Naive thymus-derived CD4-positive, alpha-beta T cell (primary cell): ENCODE data around the gene SLC12A8. TPM values are rescaled to one million over a fixed set of nuclear protein-coding genes. Genes with fewer than 3 reads are reported as not detected.

ENCODE experiments used
- ATAC-seq: fragments of 150-1000 bp; cut with Tn5 transposase; 2 replicates; pipeline ENCODE4 v1.10.0; 2021; ENCODE audit warnings: mild to moderate bottlenecking, moderate library complexity
- CTCF ChIA-PET: fragments of 350-600 bp; sonication (Branson Sonifier 250); formaldehyde crosslinking; loops from one replicate; lab custom pipeline; 2021; ENCODE audit warnings: antibody characterized with exemption; lab: Charles Lee
- POLR2A ChIA-PET: fragments of 350-600 bp; sonication (Branson Sonifier 250); formaldehyde crosslinking; loops from one replicate; lab custom pipeline; 2021; ENCODE audit warnings: antibody characterized with exemption, inconsistent platforms; lab: Charles Lee
- DNase-seq, 9 donors: peaks; one replicate each; pipeline versions ENCODE4 v3.0.0 to v3.0.0-alpha.2; 2020 to 2022; ENCODE audit warnings: mixed read lengths in 1 of 9
- H3K27ac ChIP-seq: one replicate; pipeline ENCODE4 v1.7.0; 2013; ENCODE audit warnings: mild to moderate bottlenecking, low read depth, low read length, moderate library complexity
- H3K27me3 ChIP-seq, 2 donors: one replicate each; pipeline ENCODE4 v1.7.0; 2013; ENCODE audit warnings: low read length in 2 of 2, mild to moderate bottlenecking in 2 of 2, moderate library complexity in 2 of 2; ENCODE audit not compliant: control insufficient read depth in 2 of 2, insufficient read depth in 2 of 2
- H3K36me3 ChIP-seq, 3 experiments: 1 replicate in 2 of 3; 2 replicates in 1 of 3; pipeline ENCODE4 v1.7.0; 2013; ENCODE audit warnings: low read length in 3 of 3, mild to moderate bottlenecking in 3 of 3, moderate library complexity in 1 of 3; ENCODE audit not compliant: insufficient read depth in 3 of 3, control insufficient read depth in 2 of 3
- H3K4me1 ChIP-seq, 2 donors: one replicate each; pipeline ENCODE4 v1.7.0; 2013; ENCODE audit warnings: low read length in 2 of 2, mild to moderate bottlenecking in 2 of 2, moderate library complexity in 1 of 2; ENCODE audit not compliant: control insufficient read depth in 2 of 2, insufficient read depth in 2 of 2
- H3K4me3 ChIP-seq: 2 replicates; pipeline ENCODE4 v1.7.0; 2013; ENCODE audit warnings: mild to moderate bottlenecking, low read length
- H3K9me3 ChIP-seq, 3 experiments: 1 replicate in 2 of 3; 2 replicates in 1 of 3; pipeline ENCODE4 v1.7.0; 2013; ENCODE audit warnings: low read length in 3 of 3; ENCODE audit not compliant: control insufficient read depth in 2 of 3
- H3K27ac Mint-ChIP-seq, 9 donors: one replicate each; pipeline ENCODE4 v1.8.0; 2020 to 2022; ENCODE audit warnings: mixed read lengths in 9 of 9, mild to moderate bottlenecking in 8 of 9, moderate library complexity in 5 of 9, inconsistent platforms in 2 of 9
- H3K27me3 Mint-ChIP-seq, 5 donors: one replicate each; pipeline ENCODE4 v1.8.0; 2021 to 2022; ENCODE audit warnings: mixed read lengths in 5 of 5, mild to moderate bottlenecking in 1 of 5
- H3K36me3 Mint-ChIP-seq, 5 donors: one replicate each; pipeline ENCODE4 v1.8.0; 2020 to 2022; ENCODE audit warnings: mixed read lengths in 5 of 5, mild to moderate bottlenecking in 3 of 5, inconsistent platforms in 1 of 5
- H3K4me1 Mint-ChIP-seq, 7 donors: one replicate each; pipeline ENCODE4 v1.8.0; 2020 to 2022; ENCODE audit warnings: mixed read lengths in 7 of 7, mild to moderate bottlenecking in 3 of 7, inconsistent platforms in 1 of 7
- H3K4me3 Mint-ChIP-seq, 10 donors: one replicate each; pipeline ENCODE4 v1.8.0; 2020 to 2022; ENCODE audit warnings: mild to moderate bottlenecking in 10 of 10, mixed read lengths in 10 of 10, moderate library complexity in 6 of 10, inconsistent platforms in 2 of 10
- H3K9me3 Mint-ChIP-seq, 11 donors: one replicate each; pipeline ENCODE4 v1.8.0; 2020 to 2022; ENCODE audit warnings: mixed read lengths in 11 of 11, mild to moderate bottlenecking in 4 of 11, inconsistent platforms in 1 of 11, moderate library complexity in 1 of 11
- intact Hi-C, 2 donors: fragments of 100-400 bp; cut with micrococcal nuclease; formaldehyde crosslinking; loops; one replicate each; pipeline ENCODE4 v1.15.1; 2023
- polyA plus RNA-seq, 2 donors: library from polyadenylated mRNA; unstranded; fragments of 300-500 nt; fragmentation: Illumina TruSeq; gene quantifications; one replicate each; pipeline ENCODE4 v1.2.3, GENCODE V29; 2021
- total RNA-seq, 6 experiments: library from RNA in 5 of 6; stranded (reverse) in 5 of 6; gene quantifications; 1 replicate in 5 of 6; 2 replicates in 1 of 6; pipeline ENCODE4 v1.2.3 and lab custom pipeline; 2021 to 2026

Gene SLC12A8
- total and polyA plus RNA-seq, 7 experiments from 2014 or later, result 0.12 to 1.1 (median 0.66) TPM; not detected in 1

- no peak overlapping the region for H3K27ac Mint-ChIP-seq
- H3K4me1 Mint-ChIP-seq, result peaks cover 0 to 16% (median 2%) of the 10 kb centered on the region in 7 donors
- no peaks in the 10 kb centered on the region for H3K36me3 ChIP-seq
- ChIA-PET POLR2A (no interaction called here), CTCF (no interaction called here)
- H3K36me3 Mint-ChIP-seq, result peaks cover 0 to 4% (median 0%) of the 10 kb centered on the region in 5 donors
- DNase-seq (no peak), ATAC-seq (no peak)
- no peak overlapping the region for H3K4me3 Mint-ChIP-seq
- peaks cover 6 to 71% (median 9%) of the 10 kb centered on the region in 5 donors for H3K27me3 Mint-ChIP-seq
- no peaks in the 10 kb centered on the region for H3K9me3 Mint-ChIP-seq
- H3K4me3 ChIP-seq, result no peak overlapping the region
- no peaks in the 10 kb centered on the region for H3K9me3 ChIP-seq
- intact Hi-C loops, result no loop called here
- H3K27ac ChIP-seq, result no peak overlapping the region
- H3K27me3 ChIP-seq, result no peaks in the 10 kb centered on the region
- H3K4me1 ChIP-seq, result peaks cover 0 to 1% of the 10 kb centered on the region in 2 donors
Measured at GRCh38 chr3:125061646-125062045, 150.9 kb downstream of the SLC12A8 start.

- peaks cover 6 to 74% (median 9%) of the 10 kb centered on the region in 5 donors for H3K27me3 Mint-ChIP-seq
- no peaks in the 10 kb centered on the region for H3K9me3 ChIP-seq
- H3K4me1 Mint-ChIP-seq, result peaks cover under 1 to 16% (median 7%) of the 10 kb centered on the region in 7 donors
- intact Hi-C loops, result no loop called here
- no peaks in the 10 kb centered on the region for H3K27me3 ChIP-seq
- no peak overlapping the region for H3K4me3 Mint-ChIP-seq
- peaks cover 0 to 4% (median 0%) of the 10 kb centered on the region in 5 donors for H3K36me3 Mint-ChIP-seq
- no peak for ATAC-seq
- peak overlapping the region in 1 of 9 donors; percentile 19 for H3K27ac Mint-ChIP-seq
- no peak overlapping the region for H3K4me3 ChIP-seq
- no peaks in the 10 kb centered on the region for H3K9me3 Mint-ChIP-seq
- peaks cover 4 to 5% of the 10 kb centered on the region in 2 donors for H3K4me1 ChIP-seq
- no peak for DNase-seq
- ChIA-PET POLR2A (no interaction called here), CTCF (no interaction called here)
- H3K27ac ChIP-seq, result no peak overlapping the region
- no peaks in the 10 kb centered on the region for H3K36me3 ChIP-seq
Measured at GRCh38 chr3:125061170-125061569, 151.4 kb downstream of the SLC12A8 start.

- Histone ChIP-seq H3K4me1 (peaks cover 4 to 5% of the 10 kb centered on the region in 2 donors), H3K9me3 (no peaks in the 10 kb centered on the region), H3K27me3 (no peaks in the 10 kb centered on the region), H3K36me3 (no peaks in the 10 kb centered on the region), H3K4me3 (no peak overlapping the region), H3K27ac (no peak overlapping the region)
- Mint-ChIP-seq H3K4me3 (no peak overlapping the region), H3K36me3 (peaks cover 0 to 5% (median 0%) of the 10 kb centered on the region in 5 donors), H3K27me3 (peaks cover 6 to 67% (median 9%) of the 10 kb centered on the region in 5 donors), H3K9me3 (no peaks in the 10 kb centered on the region), H3K4me1 (peaks cover 5 to 19% (median 12%) of the 10 kb centered on the region in 7 donors), H3K27ac (peak overlapping the region in 1 of 9 donors; percentile 81)
- ATAC-seq, result no peak
- no peak for DNase-seq
- ChIA-PET POLR2A (interaction anchor here (0.6 kb wide), 1 partner anchor 7 kb away, joined by 3 read pairs; no protein-coding TSS in a partner anchor), CTCF (no interaction called here)
- intact Hi-C loops, result loop anchor here (5.0 to 10.0 kb wide), 6 partner anchors 135 to 1475 kb away; partner anchors contain the start of genes HACD2 (in 1 of the 2), SNX4 (in 1 of the 2) and UMPS (in 1 of the 2)
Measured at GRCh38 chr3:125059488-125060245, 152.9 kb downstream of the SLC12A8 start.

GRCh38 chr3:125058959-125059358 is 153.6 kb downstream of the SLC12A8 start:
- intact Hi-C loops, result loop anchor here (5.0 to 10.0 kb wide), 6 partner anchors 134 to 1474 kb away; partner anchors contain the start of genes HACD2 (in 1 of the 2), SNX4 (in 1 of the 2) and UMPS (in 1 of the 2)
- CTCF ChIA-PET, result interaction anchor here (0.6 kb wide), 1 partner anchor 64 kb away, joined by 3 read pairs; no protein-coding TSS in a partner anchor

GRCh38 chr3:125058529-125058928 is 154.0 kb downstream of the SLC12A8 start:
- H3K27ac ChIP-seq, result no peak overlapping the region
- Mint-ChIP-seq H3K27me3 (peaks cover 2 to 56% (median 9%) of the 10 kb centered on the region in 5 donors), H3K4me3 (no peak overlapping the region), H3K36me3 (peaks cover 0 to 9% (median 0%) of the 10 kb centered on the region in 5 donors), H3K9me3 (no peaks in the 10 kb centered on the region), H3K27ac (peak overlapping the region in 1 of 9 donors; percentile 23), H3K4me1 (peaks cover 16 to 30% (median 23%) of the 10 kb centered on the region in 7 donors)
- ChIA-PET CTCF (interaction anchor here (0.6 kb wide), 1 partner anchor 64 kb away, joined by 3 read pairs; no protein-coding TSS in a partner anchor), POLR2A (no interaction called here)
- H3K9me3 ChIP-seq, result no peaks in the 10 kb centered on the region
- no peak overlapping the region for H3K4me3 ChIP-seq
- intact Hi-C loops, result loop anchor here (5.0 to 10.0 kb wide), 6 partner anchors 134 to 1474 kb away; partner anchors contain the start of genes HACD2 (in 1 of the 2), SNX4 (in 1 of the 2) and UMPS (in 1 of the 2)
- H3K27me3 ChIP-seq, result no peaks in the 10 kb centered on the region
- peaks cover 15% of the 10 kb centered on the region in 2 donors for H3K4me1 ChIP-seq
- ATAC-seq (no peak), DNase-seq (no peak)
- no peaks in the 10 kb centered on the region for H3K36me3 ChIP-seq

More at GRCh38 chr3:125058959-125059358, 153.6 kb downstream of the SLC12A8 start:
- DNase-seq, result no peak
- H3K36me3 ChIP-seq, result no peaks in the 10 kb centered on the region
- peaks cover 0 to 5% (median 0%) of the 10 kb centered on the region in 5 donors for H3K36me3 Mint-ChIP-seq
- no peaks in the 10 kb centered on the region for H3K9me3 Mint-ChIP-seq
- no peaks in the 10 kb centered on the region for H3K27me3 ChIP-seq
- peaks cover 10 to 11% of the 10 kb centered on the region in 2 donors for H3K4me1 ChIP-seq
- no peaks in the 10 kb centered on the region for H3K9me3 ChIP-seq
- no peak overlapping the region for H3K4me3 ChIP-seq
- H3K4me3 Mint-ChIP-seq, result no peak overlapping the region
- POLR2A ChIA-PET, result no interaction called here
- peaks cover 12 to 26% (median 19%) of the 10 kb centered on the region in 7 donors for H3K4me1 Mint-ChIP-seq
- peaks cover 6 to 60% (median 9%) of the 10 kb centered on the region in 5 donors for H3K27me3 Mint-ChIP-seq
- no peak for ATAC-seq
- H3K27ac ChIP-seq, result no peak overlapping the region
- no peak overlapping the region for H3K27ac Mint-ChIP-seq

- peaks cover 27% of the 10 kb centered on the region in 2 donors for H3K4me1 ChIP-seq
- no peak overlapping the region for H3K27ac ChIP-seq
- intact Hi-C loops, result loop anchor here (2.0 to 10.0 kb wide), 8 partner anchors 63 to 1473 kb away; partner anchors contain the start of genes HACD2 (in 1 of the 2), OSBPL11 (in 1 of the 2), SNX4 (in 1 of the 2) and UMPS (in 1 of the 2)
- ChIA-PET CTCF (no interaction called here), POLR2A (interaction anchor here (1.0 to 1.6 kb wide), 3 partner anchors 14 to 54 kb away, joined by 3 to 7 read pairs (median 4); no protein-coding TSS in a partner anchor)
- no peak overlapping the region for H3K4me3 ChIP-seq
- peak overlapping the region in 9 of 10 donors; percentile 21 to 74 (median 69) for H3K4me3 Mint-ChIP-seq
- peaks cover 0 to 14% (median 0%) of the 10 kb centered on the region in 5 donors for H3K36me3 Mint-ChIP-seq
- no peaks in the 10 kb centered on the region for H3K27me3 ChIP-seq
- peaks cover 27 to 42% (median 35%) of the 10 kb centered on the region in 7 donors for H3K4me1 Mint-ChIP-seq
- ATAC-seq, result no peak
- H3K9me3 Mint-ChIP-seq, result no peaks in the 10 kb centered on the region
- H3K27me3 Mint-ChIP-seq, result peaks cover 0 to 48% (median 9%) of the 10 kb centered on the region in 5 donors
- no peaks in the 10 kb centered on the region for H3K9me3 ChIP-seq
- peak overlapping the region in 6 of 9 donors; percentile 11 to 77 (median 66) for H3K27ac Mint-ChIP-seq
- H3K36me3 ChIP-seq, result no peaks in the 10 kb centered on the region
- DNase-seq, result no peak
Measured at GRCh38 chr3:125057186-125057850, 155.2 kb downstream of the SLC12A8 start.
